CD8-positive, alpha-beta memory T cell (primary cell): Measurements from ENCODE around the gene ZNF862. TPM values are rescaled to one million over a fixed set of nuclear protein-coding genes. Genes with fewer than 3 reads are reported as not detected.

Experiments
- CTCF ChIA-PET: fragments of 350-600 bp; sonication (Branson Sonifier 250); formaldehyde crosslinking; loops from one replicate; lab custom pipeline; 2021; ENCODE audit warnings: antibody characterized with exemption; lab: Charles Lee
- POLR2A ChIA-PET: fragments of 350-600 bp; sonication (Branson Sonifier 250); formaldehyde crosslinking; loops from one replicate; lab custom pipeline; 2021; ENCODE audit warnings: antibody characterized with exemption; lab: Charles Lee
- DNase-seq, 5 donors: peaks; one replicate each; pipeline versions ENCODE4 v3.0.0 to v3.0.0-alpha.2; 2020 to 2022; ENCODE audit warnings: mixed read lengths in 1 of 5
- H3K27ac ChIP-seq: one replicate; pipeline ENCODE4 v1.7.0; 2013; ENCODE audit warnings: low read depth, mild to moderate bottlenecking, low read length, moderate library complexity
- H3K27me3 ChIP-seq: 2 replicates; pipeline ENCODE4 v1.7.0; 2013; ENCODE audit warnings: low read length, mild to moderate bottlenecking; ENCODE audit not compliant: insufficient read depth, poor library complexity, severe bottlenecking
- H3K36me3 ChIP-seq: 2 replicates; pipeline ENCODE4 v1.7.0; 2013; ENCODE audit warnings: mild to moderate bottlenecking, low read length, moderate library complexity; ENCODE audit not compliant: insufficient read depth
- H3K4me1 ChIP-seq: 2 replicates; pipeline ENCODE4 v1.7.0; 2013; ENCODE audit warnings: mild to moderate bottlenecking, low read length, moderate library complexity; ENCODE audit not compliant: insufficient read depth
- H3K4me3 ChIP-seq: 2 replicates; pipeline ENCODE4 v1.7.0; 2013; ENCODE audit warnings: mild to moderate bottlenecking, low read length
- H3K9me3 ChIP-seq: 2 replicates; pipeline ENCODE4 v1.7.0; 2013; ENCODE audit warnings: mild to moderate bottlenecking, low read length
- H3K27ac Mint-ChIP-seq, 8 donors: one replicate each; pipeline ENCODE4 v1.8.0; 2020 to 2021; ENCODE audit warnings: mixed read lengths in 8 of 8, mild to moderate bottlenecking in 6 of 8, inconsistent platforms in 3 of 8, moderate library complexity in 3 of 8
- H3K27me3 Mint-ChIP-seq, 2 donors: one replicate each; pipeline ENCODE4 v1.8.0; 2020 to 2021; ENCODE audit warnings: mixed read lengths in 2 of 2, mild to moderate bottlenecking in 1 of 2, moderate library complexity in 1 of 2
- H3K36me3 Mint-ChIP-seq, 3 donors: one replicate each; pipeline ENCODE4 v1.8.0; 2020 to 2021; ENCODE audit warnings: mixed read lengths in 3 of 3, inconsistent platforms in 1 of 3, mild to moderate bottlenecking in 1 of 3
- H3K4me1 Mint-ChIP-seq, 3 donors: one replicate each; pipeline ENCODE4 v1.8.0; 2020 to 2021; ENCODE audit warnings: mixed read lengths in 3 of 3, inconsistent platforms in 1 of 3, mild to moderate bottlenecking in 1 of 3
- H3K4me3 Mint-ChIP-seq, 7 donors: one replicate each; pipeline ENCODE4 v1.8.0; 2020 to 2021; ENCODE audit warnings: mixed read lengths in 7 of 7, mild to moderate bottlenecking in 6 of 7, moderate library complexity in 4 of 7, inconsistent platforms in 2 of 7
- H3K9me3 Mint-ChIP-seq, 5 donors: one replicate each; pipeline ENCODE4 v1.8.0; 2020 to 2022; ENCODE audit warnings: mixed read lengths in 5 of 5, mild to moderate bottlenecking in 3 of 5, moderate library complexity in 2 of 5, inconsistent platforms in 1 of 5
- polyA plus RNA-seq: library from polyadenylated mRNA; unstranded; fragments of 300-500 nt; fragmentation: Illumina TruSeq; gene quantifications from one replicate; pipeline ENCODE4 v1.2.3, GENCODE V29; 2021
- total RNA-seq, 2 experiments: library from RNA; stranded (reverse); gene quantifications; one replicate each; pipeline ENCODE4 v1.2.3, GENCODE V29; 2021

ZNF862 gene
- total and polyA plus RNA-seq, 3 experiments from 2014 or later = 6.8 to 13.2 (median 12.3) TPM

GRCh38 chr7:149877890-149878522 lies 39.8 kb downstream of the ZNF862 start:
- Mint-ChIP-seq H3K9me3 (no peaks in the 10 kb centered on the region), H3K27me3 (no peaks in the 10 kb centered on the region), H3K36me3 (peaks cover 2 to 58% (median 7%) of the 10 kb centered on the region in 3 donors), H3K4me3 (peak overlapping the region in 1 of 7 donors; percentile 34), H3K4me1 (peaks cover 25 to 44% (median 42%) of the 10 kb centered on the region in 3 donors), H3K27ac (peak overlapping the region in 2 of 8 donors; percentile 11 to 66)
- CTCF ChIA-PET = no interaction called here
- POLR2A ChIA-PET = no interaction called here
- Histone ChIP-seq H3K4me3 (no peak overlapping the region), H3K4me1 (peaks cover 17% of the 10 kb centered on the region), H3K9me3 (no peaks in the 10 kb centered on the region), H3K27me3 (no peaks in the 10 kb centered on the region), H3K36me3 (no peaks in the 10 kb centered on the region), H3K27ac (no peak overlapping the region)
- DNase-seq = no peak

GRCh38 chr7:149878523-149878921 lies 40.3 kb downstream of the ZNF862 start:
- POLR2A ChIA-PET = no interaction called here

DNA sequence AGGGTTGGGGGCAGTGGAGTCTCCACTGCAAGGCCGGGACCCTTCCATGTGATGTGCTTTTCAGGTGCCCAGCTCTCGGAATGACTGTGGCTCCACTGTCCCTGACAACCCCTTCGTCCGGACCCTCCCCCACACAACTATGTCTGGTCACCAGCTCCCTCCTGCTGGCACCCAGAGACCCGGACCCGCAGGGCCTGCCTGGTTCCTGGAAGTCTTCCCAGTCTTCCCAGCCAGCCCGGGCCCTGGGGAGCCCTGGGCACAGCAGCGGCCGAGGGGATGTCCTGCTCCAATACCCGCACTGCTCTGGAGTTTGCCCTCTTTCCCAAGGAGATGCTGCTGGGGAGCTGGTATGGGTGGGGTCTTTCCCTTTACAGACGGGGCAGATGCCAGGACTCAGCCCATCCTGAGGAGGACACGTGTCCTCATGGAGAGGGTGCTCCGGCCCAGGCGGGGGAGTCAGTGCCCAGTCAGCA lies 41.1 kb downstream of the ZNF862 start:
- ChIA-PET CTCF (no interaction called here), POLR2A (no interaction called here)
- no peak for DNase-seq
- no peaks in the 10 kb centered on the region for H3K27me3 ChIP-seq
- H3K4me3 ChIP-seq = no peak overlapping the region
- H3K9me3 ChIP-seq = no peaks in the 10 kb centered on the region
- H3K4me1 Mint-ChIP-seq = peaks cover 29 to 48% (median 47%) of the 10 kb centered on the region in 3 donors
- H3K27ac ChIP-seq = no peak overlapping the region
- peak overlapping the region in 1 of 7 donors; percentile 8 for H3K4me3 Mint-ChIP-seq
- H3K4me1 ChIP-seq = peaks cover 19% of the 10 kb centered on the region
- H3K36me3 ChIP-seq = no peaks in the 10 kb centered on the region
- H3K27ac Mint-ChIP-seq = no peak overlapping the region
- no peaks in the 10 kb centered on the region for H3K27me3 Mint-ChIP-seq
- H3K9me3 Mint-ChIP-seq = no peaks in the 10 kb centered on the region
- H3K36me3 Mint-ChIP-seq = peaks cover 2 to 55% (median 7%) of the 10 kb centered on the region in 3 donors

More at GRCh38 chr7:149878523-149878921, 40.3 kb downstream of the ZNF862 start:
- Mint-ChIP-seq H3K4me3 (peak overlapping the region in 1 of 7 donors; percentile 34), H3K36me3 (peaks cover 2 to 55% (median 7%) of the 10 kb centered on the region in 3 donors), H3K27me3 (no peaks in the 10 kb centered on the region), H3K9me3 (no peaks in the 10 kb centered on the region), H3K4me1 (peaks cover 30 to 47% (median 46%) of the 10 kb centered on the region in 3 donors), H3K27ac (no peak overlapping the region)
- Histone ChIP-seq H3K27ac (no peak overlapping the region), H3K4me3 (no peak overlapping the region), H3K36me3 (no peaks in the 10 kb centered on the region), H3K27me3 (no peaks in the 10 kb centered on the region), H3K4me1 (peaks cover 18% of the 10 kb centered on the region), H3K9me3 (no peaks in the 10 kb centered on the region)
- CTCF ChIA-PET = no interaction called here
- DNase-seq = no peak

DNA sequence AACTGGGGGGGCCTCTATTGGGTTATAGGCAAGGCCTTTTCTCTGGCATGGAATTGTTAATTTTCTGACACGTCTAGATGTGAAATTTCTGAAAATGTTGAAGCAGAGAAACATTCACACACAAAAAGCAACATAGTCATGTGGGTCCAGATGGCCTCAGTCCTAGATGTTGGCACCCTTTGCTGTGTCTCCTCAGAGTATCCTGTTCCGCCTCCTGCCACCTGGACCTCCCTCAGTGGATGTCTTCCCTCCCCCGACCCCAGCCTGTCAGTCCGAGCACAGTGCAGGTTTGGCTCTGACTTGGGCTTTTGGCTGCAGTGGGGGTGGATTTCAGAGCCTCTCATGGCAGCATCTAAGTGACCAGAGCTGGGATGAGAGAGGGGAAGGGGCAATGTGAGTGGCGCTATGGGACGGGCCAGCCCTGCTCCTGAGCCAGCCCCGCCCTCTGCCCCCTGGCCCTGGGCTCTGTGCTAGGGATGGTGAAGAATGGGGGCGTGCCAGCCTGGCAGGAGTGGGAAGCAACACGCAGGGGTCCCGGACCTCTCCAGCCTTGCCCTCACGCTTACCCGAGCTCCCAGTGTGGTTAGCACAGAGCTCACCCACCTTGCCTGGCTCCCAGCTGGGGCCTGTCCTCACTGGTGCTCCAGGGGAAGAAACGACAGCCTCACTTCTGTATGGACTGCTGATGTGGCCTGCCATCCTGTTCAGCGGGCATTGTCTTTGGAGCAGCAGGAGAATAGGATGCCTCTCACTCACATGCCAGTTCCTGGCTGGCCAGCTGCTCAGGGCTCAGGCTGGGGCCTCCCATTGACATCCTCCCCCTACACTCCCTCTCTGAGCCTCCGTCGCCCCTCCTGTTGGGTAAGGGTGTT lies 41.8 kb downstream of the ZNF862 start:
- H3K4me3 ChIP-seq = no peak overlapping the region
- H3K27ac Mint-ChIP-seq = peak overlapping the region in 1 of 8 donors; percentile 88
- H3K4me3 Mint-ChIP-seq = peak overlapping the region in 1 of 7 donors; percentile 8
- H3K27me3 ChIP-seq = no peaks in the 10 kb centered on the region
- ChIA-PET POLR2A (no interaction called here), CTCF (no interaction called here)
- H3K36me3 Mint-ChIP-seq = peaks cover 2 to 56% (median 7%) of the 10 kb centered on the region in 3 donors
- H3K36me3 ChIP-seq = no peaks in the 10 kb centered on the region
- H3K4me1 Mint-ChIP-seq = peaks cover 22 to 41% (median 40%) of the 10 kb centered on the region in 3 donors
- DNase-seq = no peak
- peaks cover 12% of the 10 kb centered on the region for H3K4me1 ChIP-seq
- no peaks in the 10 kb centered on the region for H3K27me3 Mint-ChIP-seq
- no peaks in the 10 kb centered on the region for H3K9me3 ChIP-seq
- H3K9me3 Mint-ChIP-seq = no peaks in the 10 kb centered on the region
- no peak overlapping the region for H3K27ac ChIP-seq

GRCh38 chr7:149880638-149881311 lies 42.6 kb downstream of the ZNF862 start:
- CTCF ChIA-PET = no interaction called here
- Histone ChIP-seq H3K27ac (no peak overlapping the region), H3K9me3 (no peaks in the 10 kb centered on the region), H3K4me1 (peaks cover 5% of the 10 kb centered on the region), H3K27me3 (no peaks in the 10 kb centered on the region), H3K4me3 (no peak overlapping the region), H3K36me3 (no peaks in the 10 kb centered on the region)
- POLR2A ChIA-PET = no interaction called here
- Mint-ChIP-seq H3K27ac (peak overlapping the region in 3 of 8 donors; percentile 6 to 88 (median 50)), H3K4me1 (peaks cover 15 to 33% (median 32%) of the 10 kb centered on the region in 3 donors), H3K36me3 (peaks cover 2 to 56% (median 7%) of the 10 kb centered on the region in 3 donors), H3K27me3 (no peaks in the 10 kb centered on the region), H3K4me3 (no peak overlapping the region), H3K9me3 (no peaks in the 10 kb centered on the region)
- no peak for DNase-seq

DNA sequence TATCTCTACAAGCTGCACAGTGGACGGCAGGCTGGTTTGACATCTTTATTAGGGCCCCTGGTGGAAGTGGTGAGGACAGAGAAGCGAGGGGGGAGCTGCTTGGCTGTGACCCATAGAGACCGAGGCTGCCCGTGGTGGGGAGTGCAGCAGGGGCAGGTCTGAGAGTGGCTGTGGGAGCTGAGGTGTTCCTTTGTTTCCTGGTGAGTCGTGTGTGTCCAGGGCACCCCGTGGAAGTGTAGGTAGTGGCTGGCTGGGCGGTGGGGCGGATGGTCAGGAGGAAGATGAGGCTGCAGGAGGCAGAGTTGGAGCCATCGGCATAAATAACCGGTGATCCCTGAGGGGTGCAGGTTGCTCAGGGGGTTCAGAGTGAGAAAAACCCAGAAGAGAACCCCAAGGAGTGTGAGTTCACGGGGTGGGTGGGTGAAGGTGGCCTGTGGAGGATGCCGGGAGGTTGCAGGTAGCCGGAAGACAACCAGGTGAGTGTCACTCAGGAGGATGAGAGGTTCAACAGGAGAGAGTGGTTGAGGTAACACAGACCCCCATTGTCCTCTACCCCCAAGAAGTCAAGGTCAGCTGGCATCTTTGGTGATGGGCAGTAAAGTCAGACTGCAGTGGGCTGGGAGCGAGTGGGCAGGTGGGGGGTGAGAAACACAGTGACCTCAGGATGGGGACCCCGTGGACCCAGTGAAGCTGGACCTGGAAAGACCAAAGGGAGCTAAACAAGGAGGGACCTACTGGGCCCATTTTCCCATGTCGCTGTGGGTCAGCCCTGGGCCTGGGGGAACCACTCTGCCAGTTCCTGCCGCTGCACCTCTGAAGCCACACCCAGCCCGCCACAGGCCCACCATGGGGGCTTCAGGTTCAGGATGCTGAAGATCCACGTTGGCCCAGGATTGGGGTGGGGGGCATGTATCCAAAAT lies 43.4 kb downstream of the ZNF862 start:
- Mint-ChIP-seq H3K27me3 (no peaks in the 10 kb centered on the region), H3K27ac (peak overlapping the region in 4 of 8 donors; percentile 6 to 70 (median 60)), H3K4me1 (peaks cover 12 to 28% (median 28%) of the 10 kb centered on the region in 3 donors), H3K9me3 (no peaks in the 10 kb centered on the region), H3K4me3 (no peak overlapping the region), H3K36me3 (peaks cover under 1 to 59% (median 7%) of the 10 kb centered on the region in 3 donors)
- Histone ChIP-seq H3K4me1 (peaks cover 5% of the 10 kb centered on the region), H3K4me3 (no peak overlapping the region), H3K9me3 (no peaks in the 10 kb centered on the region), H3K27me3 (no peaks in the 10 kb centered on the region), H3K27ac (no peak overlapping the region), H3K36me3 (no peaks in the 10 kb centered on the region)
- POLR2A ChIA-PET = interaction anchor here (0.6 kb wide), 1 partner anchor 49 kb away, joined by 3 read pairs; no protein-coding TSS in a partner anchor
- no peak for DNase-seq
- CTCF ChIA-PET = interaction anchor here (1.5 kb wide), 1 partner anchor 43 kb away, joined by 3 read pairs; no protein-coding TSS in a partner anchor
